Progenitor cell of endocrine pancreas (in vitro differentiated cells): ENCODE data around the gene RAB4A. TPM values are rescaled to one million over a fixed set of nuclear protein-coding genes. Genes with fewer than 3 reads are reported as not detected.

ENCODE experiments used
- DNase-seq: peaks from one replicate; pipeline ENCODE4 v3.0.0; 2021; ENCODE audit warnings: low spot score; ENCODE audit not compliant: unreplicated experiment
- H3K27ac Mint-ChIP-seq: 2 replicates; pipeline ENCODE4 v1.8.0; 2021; ENCODE audit warnings: mild to moderate bottlenecking, moderate library complexity, mixed read lengths
- H3K27me3 Mint-ChIP-seq: 2 replicates; pipeline ENCODE4 v1.8.0; 2021; ENCODE audit warnings: mixed read lengths
- H3K36me3 Mint-ChIP-seq: 2 replicates; pipeline ENCODE4 v1.8.0; 2022; ENCODE audit warnings: mixed read lengths; ENCODE audit not compliant: insufficient read depth
- H3K4me1 Mint-ChIP-seq: 2 replicates; pipeline ENCODE4 v1.8.0; 2021; ENCODE audit warnings: low read depth, mixed read lengths
- H3K4me3 Mint-ChIP-seq: 2 replicates; pipeline ENCODE4 v1.8.0; 2021; ENCODE audit warnings: low read depth, mild to moderate bottlenecking, moderate library complexity, mixed read lengths
- H3K9me3 Mint-ChIP-seq: 2 replicates; pipeline ENCODE4 v1.8.0; 2021; ENCODE audit warnings: low read depth, mixed read lengths
- total RNA-seq: library from RNA; stranded (reverse); gene quantifications from 2 replicates; pipeline ENCODE4 v1.2.1, GENCODE V29; 2021
- TF ChIP-seq, protein P1 (sequence below): fragments of 200-600 bp; sonication (generic); IDR thresholded peaks from one replicate; pipeline ENCODE4 v1.5.0; 2021; ENCODE audit warnings: antibody characterized with exemption, mild to moderate bottlenecking; ENCODE audit not compliant: unreplicated experiment

The RAB4A gene
- total RNA-seq, 1 donor from 2014 or later = 130 TPM

DNA sequence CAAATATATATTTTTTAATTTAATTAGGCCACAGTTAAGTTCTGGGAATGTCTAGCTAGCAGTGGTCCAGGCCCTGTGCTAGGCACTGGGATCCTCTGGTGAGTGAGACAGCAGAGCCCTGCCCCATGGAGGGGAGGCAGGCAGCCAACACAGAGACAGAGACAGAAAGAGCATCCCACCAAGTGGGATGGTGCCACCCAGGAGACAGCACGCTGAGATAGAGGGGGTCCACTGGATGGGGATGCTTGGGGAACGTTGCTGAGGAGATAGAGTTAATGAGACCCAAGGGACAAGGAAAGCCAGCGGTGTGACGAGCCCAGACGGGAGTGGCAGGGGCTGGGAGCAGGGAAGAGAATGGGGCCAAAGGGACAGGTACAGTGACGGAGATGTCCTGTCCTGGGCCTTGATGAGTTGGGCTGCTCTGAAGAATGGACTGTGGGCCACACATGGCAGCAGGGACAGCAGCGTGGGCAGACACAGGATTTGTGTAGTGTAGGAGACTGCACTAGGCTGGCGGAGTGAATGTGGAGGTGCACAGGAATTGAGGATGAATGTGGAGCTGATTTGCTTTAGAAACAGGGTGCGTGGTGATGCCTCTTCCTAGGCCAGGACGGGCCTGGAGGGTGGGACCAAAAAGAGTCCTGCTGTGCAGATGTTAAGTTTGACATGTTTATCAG, 22.8 kb downstream of the RAB4A start:
- DNase-seq = no peak
- Mint-ChIP-seq H3K9me3 (peaks cover 6% of the 10 kb centered on the region), H3K4me3 (no peak overlapping the region), H3K4me1 (peaks cover 15% of the 10 kb centered on the region), H3K27me3 (no peaks in the 10 kb centered on the region), H3K27ac (no peak overlapping the region), H3K36me3 (peaks cover 35% of the 10 kb centered on the region)
- TF ChIP-seq, protein P1, sequence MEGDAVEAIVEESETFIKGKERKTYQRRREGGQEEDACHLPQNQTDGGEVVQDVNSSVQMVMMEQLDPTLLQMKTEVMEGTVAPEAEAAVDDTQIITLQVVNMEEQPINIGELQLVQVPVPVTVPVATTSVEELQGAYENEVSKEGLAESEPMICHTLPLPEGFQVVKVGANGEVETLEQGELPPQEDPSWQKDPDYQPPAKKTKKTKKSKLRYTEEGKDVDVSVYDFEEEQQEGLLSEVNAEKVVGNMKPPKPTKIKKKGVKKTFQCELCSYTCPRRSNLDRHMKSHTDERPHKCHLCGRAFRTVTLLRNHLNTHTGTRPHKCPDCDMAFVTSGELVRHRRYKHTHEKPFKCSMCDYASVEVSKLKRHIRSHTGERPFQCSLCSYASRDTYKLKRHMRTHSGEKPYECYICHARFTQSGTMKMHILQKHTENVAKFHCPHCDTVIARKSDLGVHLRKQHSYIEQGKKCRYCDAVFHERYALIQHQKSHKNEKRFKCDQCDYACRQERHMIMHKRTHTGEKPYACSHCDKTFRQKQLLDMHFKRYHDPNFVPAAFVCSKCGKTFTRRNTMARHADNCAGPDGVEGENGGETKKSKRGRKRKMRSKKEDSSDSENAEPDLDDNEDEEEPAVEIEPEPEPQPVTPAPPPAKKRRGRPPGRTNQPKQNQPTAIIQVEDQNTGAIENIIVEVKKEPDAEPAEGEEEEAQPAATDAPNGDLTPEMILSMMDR = no peak

DNA sequence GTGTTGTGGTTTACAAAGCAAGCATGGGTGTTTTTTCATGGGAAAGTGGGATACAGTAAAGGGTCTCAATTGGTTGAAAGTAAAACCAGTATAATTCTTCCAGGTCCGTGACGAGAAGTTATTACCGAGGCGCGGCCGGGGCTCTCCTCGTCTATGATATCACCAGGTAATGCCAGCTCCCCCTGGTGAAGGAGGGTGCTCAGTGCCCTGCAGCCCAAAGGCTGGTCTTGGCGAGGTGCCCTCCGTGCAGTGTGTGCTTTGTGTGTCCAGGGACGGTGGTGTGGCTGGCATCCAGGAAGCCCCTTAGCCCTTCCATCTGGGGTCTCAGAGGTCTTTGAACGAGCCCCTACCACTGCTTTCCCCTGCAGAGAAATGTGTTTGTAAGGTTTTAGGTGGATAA, 24.8 kb downstream of the RAB4A start:
- H3K4me3 Mint-ChIP-seq = no peak overlapping the region
- peaks cover 6% of the 10 kb centered on the region for H3K9me3 Mint-ChIP-seq
- H3K36me3 Mint-ChIP-seq = peaks cover 41% of the 10 kb centered on the region
- TF ChIP-seq, protein P1 = no peak
- H3K4me1 Mint-ChIP-seq = peaks cover 26% of the 10 kb centered on the region
- no peaks in the 10 kb centered on the region for H3K27me3 Mint-ChIP-seq
- no peak for DNase-seq
- no peak overlapping the region for H3K27ac Mint-ChIP-seq

DNA sequence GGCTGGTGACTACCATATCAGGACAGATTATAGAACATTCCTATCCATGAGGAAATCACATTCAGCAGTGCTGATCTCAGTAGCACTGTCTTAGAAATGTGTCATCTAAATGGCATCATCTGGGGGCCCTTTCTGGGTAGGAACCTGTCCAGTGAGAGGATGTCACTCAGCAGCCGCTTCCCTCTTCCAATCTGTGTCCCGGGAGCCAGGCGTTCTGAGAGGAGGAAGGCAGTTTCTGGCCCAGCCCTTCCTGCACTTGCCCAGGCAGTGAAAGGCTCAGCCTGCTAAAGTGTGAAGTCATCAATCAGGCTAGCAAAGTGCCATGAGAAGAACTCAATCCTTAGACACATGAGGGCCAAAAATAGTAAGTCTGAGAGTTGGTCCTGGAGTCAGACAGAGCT, 25.6 kb downstream of the RAB4A start:
- Mint-ChIP-seq H3K27me3 (no peaks in the 10 kb centered on the region), H3K4me3 (no peak overlapping the region), H3K9me3 (peaks cover under 1% of the 10 kb centered on the region), H3K4me1 (peaks cover 29% of the 10 kb centered on the region), H3K36me3 (peaks cover 37% of the 10 kb centered on the region), H3K27ac (peak overlapping the region; percentile 64)
- no peak for DNase-seq
- TF ChIP-seq, protein P1 = no peak

DNA sequence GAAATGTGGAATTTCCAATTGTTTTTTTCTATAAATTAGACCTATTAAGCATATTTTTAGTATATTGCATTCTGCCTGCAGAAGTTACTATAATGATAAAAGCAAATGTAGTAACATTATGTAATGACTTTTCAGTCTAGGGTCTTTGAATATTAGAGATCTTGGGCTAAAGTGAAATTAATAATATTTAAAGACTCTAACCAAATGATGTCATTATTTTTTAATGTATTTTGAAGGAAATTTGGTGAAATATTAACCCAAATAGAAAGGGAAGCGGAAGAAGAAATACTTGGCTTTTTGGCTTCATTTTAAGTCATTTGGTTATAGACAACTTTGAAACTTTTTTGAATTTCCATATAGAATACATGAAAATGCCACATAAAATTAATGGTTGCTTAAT, 26.8 kb downstream of the RAB4A start:
- no peaks in the 10 kb centered on the region for H3K27me3 Mint-ChIP-seq
- H3K4me1 Mint-ChIP-seq = peaks cover 29% of the 10 kb centered on the region
- no peak overlapping the region for H3K27ac Mint-ChIP-seq
- peaks cover 35% of the 10 kb centered on the region for H3K36me3 Mint-ChIP-seq
- H3K9me3 Mint-ChIP-seq = no peaks in the 10 kb centered on the region
- no peak for DNase-seq
- TF ChIP-seq, protein P1 = no peak
- no peak overlapping the region for H3K4me3 Mint-ChIP-seq

DNA sequence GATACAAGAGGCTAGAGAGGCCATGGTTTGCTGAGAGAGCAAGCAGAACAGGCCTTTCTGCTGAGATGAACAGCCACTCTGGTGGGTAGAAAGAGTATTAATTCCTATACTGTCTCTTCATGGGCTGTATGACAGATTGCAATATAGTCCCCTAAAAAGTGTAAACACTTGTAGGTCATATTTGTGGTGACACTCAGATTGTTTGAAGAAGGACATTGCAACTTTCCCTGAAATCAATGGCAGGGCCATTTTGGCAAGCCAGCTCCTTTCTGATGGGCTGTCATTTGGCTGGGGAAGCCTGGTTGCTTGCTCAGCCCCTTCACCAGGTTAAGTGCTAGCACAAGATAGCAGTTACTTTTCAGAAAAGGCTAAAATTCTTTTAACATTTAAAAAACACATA, 27.5 kb downstream of the RAB4A start:
- Mint-ChIP-seq H3K27ac (no peak overlapping the region), H3K36me3 (peaks cover 37% of the 10 kb centered on the region), H3K27me3 (no peaks in the 10 kb centered on the region), H3K4me3 (no peak overlapping the region), H3K9me3 (no peaks in the 10 kb centered on the region), H3K4me1 (peaks cover 29% of the 10 kb centered on the region)
- TF ChIP-seq, protein P1 = no peak
- no peak for DNase-seq
